Activated CD8-positive, alpha-beta memory T cell treated with anti-CD3 and anti-CD28 coated beads for 4 hours (primary cell): ENCODE results near the gene MAN1C1.
"Not testable (repeated sequence)": the region's sequence is repeated elsewhere in the genome, so short reads cannot be mapped to it uniquely, and the experiment has no call there.

Source experiments
- DNase-seq, 2 donors: peaks; one replicate each; pipeline ENCODE4 v3.0.0-alpha.2; 2020; ENCODE audit warnings: low read depth in 2 of 2

Gene MAN1C1

DNA sequence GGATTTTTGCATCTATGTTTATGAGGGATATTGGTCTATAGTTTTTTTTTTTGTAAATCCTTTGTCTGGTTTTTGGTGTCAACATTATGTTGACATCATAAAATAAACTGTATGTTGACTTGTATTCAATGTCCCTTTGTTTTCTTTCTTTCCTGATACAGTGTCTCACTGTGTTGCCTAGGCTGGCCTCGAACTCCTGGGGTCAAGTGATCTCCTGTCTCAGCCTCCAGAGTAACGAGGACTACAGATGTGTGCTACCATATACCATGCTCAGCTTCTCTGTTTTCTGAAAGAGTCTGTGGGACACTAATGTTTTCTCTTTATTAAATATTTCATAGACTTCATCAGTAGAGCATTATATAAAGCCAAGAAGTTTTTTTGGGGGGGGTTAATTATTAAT, 18.3 kb downstream of the MAN1C1 start:
- no peak for DNase-seq

DNA sequence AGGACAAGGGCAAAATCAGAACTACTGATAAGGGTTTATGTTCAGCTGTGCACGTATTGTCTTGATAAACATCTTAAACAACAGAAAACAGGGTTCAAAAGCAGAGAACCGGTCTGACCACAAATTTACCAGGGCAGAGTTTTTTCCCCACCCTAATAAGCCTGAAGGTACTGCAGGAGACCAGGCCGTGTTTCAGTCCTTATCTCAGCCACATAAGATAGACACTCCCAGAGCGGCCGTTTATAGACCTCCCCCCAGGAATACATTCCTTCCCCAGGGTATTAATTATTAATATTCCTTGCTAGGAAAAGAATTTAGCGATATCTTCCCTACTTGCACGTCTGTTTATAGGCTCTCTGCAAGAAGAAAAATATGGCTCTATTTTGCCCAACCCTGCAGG, 19.6 kb downstream of the MAN1C1 start:
- not testable (repeated sequence) for DNase-seq

DNA sequence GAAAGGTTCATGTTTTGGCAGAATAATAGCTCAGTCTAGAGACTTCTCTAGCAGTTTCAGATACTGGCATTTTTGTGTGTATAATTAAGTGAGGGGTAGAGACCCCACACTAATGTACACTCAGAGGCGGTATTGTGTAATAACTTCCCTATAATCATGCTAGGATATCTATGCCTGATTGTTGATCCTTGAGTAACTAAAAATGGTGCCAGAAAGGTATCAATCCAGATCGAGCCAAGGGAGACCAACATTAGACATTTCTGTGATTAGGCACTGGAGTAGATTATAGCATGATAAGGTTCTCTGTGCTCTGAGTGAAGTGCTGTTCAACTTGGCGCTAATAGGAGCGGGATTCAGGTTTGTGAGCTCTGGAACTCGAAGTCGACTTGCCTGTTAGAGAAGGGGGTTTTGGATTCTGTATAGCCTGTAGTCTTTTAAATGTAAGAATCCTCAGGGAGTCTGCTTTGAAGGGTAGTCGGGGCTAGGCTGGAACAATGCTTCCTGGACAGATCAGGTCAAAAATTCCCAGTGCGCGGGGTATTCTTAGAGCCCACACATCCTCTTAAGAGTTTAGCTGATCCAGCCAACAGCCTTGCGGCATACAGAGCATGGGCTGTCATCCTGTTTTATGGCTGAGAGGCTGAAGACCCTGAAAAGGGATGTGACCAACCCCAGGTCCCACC, 24.2 kb downstream of the MAN1C1 start:
- no peak for DNase-seq

DNA sequence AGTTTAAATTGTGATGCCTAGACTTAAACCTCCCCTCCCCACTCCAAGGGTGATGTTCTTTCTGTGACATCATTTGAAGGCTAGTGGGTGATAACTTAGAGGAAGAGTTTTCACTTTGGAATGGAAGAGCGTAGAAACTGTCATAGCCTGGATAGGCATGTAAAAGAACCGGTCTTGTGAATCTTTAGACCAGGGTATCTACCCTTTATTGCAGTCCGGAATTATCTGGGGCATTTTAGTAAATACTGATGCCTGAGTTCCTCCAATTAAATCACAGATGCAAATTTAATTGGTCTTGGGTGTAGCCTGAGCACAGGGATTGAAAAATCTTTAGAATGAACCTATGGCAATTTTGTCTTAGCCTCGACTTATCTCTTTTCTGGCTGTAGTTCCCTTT, 24.7 kb downstream of the MAN1C1 start:
- no peak for DNase-seq

DNA sequence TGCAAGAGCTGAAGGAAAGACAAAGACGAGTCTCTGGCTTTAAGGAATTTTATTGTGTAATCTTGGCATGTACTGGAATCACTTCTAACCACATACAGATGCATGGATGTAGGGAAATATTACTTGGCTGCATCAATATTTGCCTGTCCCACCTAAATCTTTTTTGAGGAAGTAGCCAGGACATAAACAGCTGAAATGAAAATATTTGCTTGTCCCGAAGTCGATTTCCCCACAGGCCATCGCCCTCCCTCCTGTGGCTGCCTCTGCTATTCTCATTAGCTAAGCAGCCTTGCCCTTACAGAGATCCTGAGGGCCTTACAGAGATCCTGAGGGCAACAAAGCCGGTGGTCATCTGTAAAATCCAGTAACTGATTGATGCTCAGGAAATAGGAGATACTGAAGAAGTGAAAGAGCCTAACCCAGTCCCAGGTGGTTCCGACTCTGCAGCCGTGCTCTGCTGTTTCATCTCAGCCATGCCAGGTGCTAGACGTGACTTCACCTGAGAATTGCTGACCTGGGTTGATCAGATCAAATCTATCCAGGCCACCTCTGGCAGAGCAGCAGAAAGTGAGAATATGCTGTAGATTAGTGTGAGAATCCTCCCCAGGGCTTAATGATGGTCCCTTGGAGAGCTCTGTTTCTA, 25.5 kb downstream of the MAN1C1 start:
- no peak for DNase-seq

DNA sequence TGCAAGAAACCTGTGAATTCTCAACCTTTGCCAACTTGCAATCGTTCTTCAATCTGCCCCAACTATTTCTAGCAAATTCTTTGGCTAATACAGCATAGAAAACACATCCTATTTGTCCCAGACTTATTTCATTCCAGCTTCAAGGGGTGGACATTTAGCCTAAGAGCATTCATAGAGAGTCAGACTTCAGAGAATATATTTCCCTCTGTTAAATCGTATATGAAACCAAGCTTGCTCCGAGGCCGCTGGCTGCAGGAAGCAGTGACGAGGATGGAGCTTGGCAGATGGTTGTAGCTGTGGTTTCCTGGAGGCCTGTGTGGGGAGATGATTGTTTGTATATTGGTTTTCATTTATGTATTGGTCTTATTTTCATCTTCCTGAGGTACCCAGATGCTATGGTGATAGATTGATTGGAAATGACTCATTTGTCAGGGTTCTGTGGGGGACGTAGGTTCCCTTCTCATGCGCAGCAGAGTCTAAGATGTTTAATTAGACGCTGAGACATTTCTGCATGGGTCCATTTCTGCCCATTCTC, 26.1 kb downstream of the MAN1C1 start:
- no peak for DNase-seq

DNA sequence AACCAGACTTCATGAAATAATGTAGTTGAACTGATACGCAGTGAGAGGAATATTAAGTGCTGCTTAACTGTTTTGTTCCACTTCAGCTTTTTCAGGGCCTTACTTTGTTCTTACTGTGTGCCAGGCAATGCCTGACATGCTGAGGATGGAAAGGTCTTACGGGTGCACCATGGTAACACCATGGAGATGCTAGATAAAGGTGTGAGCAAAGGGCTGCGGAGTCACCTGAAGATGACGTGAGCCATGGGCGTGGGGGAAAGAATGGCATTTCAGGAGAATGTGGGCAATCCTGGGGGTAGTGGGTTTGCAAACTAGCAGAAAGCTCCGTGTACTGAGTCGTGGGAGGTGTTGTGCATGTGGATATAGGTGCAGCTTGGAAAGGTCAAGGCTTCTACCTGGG, 27.3 kb downstream of the MAN1C1 start:
- no peak for DNase-seq

DNA sequence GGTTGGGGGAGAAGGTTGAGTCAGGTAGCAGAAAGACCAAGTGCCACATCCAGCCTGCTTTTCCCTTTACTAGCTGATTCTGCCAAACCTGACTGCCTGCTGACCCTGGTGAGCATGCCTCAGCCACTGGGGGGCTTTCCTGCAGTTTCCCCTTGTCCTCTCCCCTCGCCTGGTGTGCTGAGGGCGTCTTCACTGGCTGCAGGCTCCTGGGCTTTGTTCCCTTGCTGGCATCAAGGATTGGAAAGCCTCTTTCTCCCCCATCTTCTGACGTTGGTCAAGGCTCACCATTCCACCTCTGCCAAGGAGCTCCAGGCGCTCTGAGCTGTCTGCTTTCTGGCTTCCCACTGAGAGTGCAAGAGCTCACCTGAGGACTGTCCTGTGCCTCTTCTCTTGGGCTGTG, 28.4 kb downstream of the MAN1C1 start:
- DNase-seq, result no peak

DNA sequence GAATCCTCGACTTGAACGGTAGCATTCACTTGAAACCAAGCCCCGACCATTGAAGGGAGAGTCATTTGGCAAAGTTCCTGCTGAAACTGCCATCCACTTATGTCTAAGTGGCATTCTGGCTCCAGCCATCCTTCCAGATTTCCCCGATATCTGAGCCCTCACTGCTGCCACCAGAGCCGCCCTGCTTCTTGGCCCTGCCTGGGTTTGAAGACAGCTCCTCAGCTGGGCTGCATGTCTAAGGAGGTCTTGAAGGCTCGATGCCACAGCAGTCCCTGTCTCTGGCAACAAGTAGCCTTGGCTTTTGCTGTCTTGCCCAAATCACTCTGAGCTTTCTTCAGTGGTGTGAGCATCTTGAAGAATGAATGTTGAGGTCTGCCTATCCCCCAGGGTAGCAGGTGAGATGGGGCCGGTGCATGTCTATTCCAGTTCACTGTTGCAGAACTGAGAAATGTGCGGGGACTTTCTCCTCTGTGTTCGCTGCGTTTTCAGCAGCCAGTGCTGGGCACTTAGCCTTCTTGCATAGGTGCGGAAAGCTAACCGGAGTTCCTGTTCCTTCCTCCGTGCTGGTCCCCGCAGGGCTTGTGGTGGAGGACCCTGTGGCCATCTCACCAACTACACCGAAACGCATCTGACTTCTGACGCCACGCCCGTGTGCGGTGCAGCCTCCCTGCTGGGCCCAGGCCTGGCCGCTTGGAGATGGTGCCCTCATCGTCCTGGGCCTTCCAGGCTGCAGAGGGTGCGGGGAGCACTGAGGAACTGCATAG, 29.2 kb downstream of the MAN1C1 start:
- DNase-seq, result no peak

DNA sequence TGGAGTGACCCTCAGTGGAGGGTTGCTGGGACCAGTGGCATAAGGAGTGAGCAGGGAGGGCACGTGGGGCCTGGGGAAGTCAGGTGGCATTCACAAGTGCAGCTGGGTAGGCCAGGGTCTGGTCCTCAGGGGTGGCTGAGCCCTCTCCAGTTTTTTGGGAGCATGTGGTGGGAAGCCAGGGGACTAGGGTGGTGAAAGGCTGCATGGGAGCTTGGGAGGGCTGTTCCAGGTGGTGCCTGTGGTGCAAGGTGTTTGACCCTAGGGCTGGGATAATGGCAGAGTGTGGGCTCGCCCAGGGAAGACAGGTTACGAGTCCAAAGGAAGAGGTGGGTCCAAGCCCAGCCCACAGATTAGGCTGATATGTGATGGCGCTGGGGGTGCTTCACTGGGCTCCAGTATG, 30.5 kb downstream of the MAN1C1 start:
- no peak for DNase-seq

DNA sequence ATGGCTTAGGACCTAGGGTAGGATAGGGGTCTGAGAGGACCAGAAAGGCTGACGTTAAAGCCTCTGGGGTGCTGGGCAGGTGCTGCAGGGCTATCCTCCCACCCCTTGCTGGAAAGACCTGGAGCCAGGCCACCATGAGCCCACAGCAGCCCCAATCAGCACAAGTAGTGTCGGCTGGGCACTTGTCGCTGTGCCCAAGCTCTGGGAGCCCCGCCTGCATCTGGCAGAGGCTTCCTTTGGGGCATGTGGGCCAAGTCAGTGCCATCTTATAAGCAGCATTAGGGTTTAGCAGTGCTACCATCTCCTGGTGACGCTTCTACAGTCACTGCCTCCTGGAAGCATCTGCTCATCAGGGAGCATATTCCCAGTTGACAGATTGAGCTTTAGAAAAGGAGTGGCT, 31.3 kb downstream of the MAN1C1 start:
- no peak for DNase-seq

DNA sequence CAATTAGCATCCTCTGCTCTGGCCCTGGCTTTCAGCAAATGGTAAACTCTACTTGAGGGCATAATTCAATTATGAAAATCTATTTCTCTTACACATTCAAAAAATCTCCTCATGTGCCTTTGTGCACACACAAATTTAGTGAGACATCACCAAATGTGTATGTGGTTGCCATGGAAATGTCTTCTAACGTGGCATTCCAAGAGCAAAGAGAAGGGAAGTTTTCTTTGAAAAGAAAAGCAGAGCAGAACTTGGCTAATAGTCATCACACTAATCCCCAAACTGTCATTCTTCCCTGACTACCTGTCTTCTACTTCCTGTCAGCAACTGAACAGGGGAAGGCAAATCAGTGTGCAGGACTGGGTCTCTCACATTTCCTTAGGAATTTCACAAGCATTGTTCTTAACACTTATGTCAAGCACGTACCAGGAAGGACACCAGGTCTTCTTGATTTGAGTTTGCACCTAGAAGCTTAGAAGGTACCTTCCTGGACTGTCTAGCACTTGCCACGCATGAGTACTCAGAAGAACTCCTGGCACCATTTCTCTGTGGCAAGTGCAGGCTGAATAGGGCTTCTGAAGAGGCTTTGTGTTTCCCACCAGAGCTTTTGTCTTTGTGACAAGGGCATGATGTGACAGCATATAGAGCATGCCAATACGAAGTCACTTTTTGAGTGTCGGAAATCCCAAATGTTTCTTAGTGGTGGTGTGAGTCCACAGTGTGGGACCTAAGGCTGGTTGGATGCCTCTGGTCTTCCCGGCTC, 32.3 kb downstream of the MAN1C1 start:
- no peak for DNase-seq

DNA sequence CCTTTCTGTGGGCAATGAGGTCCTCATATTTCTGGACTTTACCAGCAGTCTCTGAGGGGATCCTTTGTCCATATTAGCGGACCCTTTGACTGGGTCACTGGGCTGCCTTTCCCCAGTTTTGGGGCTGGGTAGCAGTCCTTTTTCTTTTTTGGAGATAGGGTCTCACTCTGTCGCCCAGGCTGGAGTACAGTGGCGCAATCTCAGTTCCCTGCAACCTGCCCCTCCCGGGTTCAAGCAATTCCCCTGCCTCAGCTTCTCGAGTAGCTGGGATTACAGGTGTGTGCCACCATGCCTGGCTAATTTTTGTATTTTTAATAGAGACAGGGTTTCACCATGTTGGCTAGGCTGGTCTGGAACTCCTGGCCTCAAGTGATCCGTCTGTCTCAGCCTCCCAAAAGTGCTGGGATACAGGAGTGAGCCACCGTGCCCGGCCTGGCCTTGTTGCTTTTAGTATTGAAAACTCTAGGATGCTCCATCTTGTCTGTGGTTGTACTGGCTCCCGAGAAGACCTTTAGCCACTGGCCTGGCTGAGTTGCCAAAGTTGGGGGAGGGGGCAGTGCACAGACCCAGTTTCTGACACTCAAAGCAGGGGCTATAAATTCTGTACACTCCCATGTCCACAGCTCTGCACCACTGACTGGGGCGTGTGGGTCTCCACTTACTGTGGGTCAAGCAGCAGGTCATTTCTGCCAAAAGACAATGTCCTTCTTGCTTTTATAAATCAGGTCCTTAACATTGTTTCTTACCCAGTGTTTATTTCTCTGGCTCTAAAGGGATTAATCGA, 33.1 kb downstream of the MAN1C1 start:
- DNase-seq, result no peak

DNA sequence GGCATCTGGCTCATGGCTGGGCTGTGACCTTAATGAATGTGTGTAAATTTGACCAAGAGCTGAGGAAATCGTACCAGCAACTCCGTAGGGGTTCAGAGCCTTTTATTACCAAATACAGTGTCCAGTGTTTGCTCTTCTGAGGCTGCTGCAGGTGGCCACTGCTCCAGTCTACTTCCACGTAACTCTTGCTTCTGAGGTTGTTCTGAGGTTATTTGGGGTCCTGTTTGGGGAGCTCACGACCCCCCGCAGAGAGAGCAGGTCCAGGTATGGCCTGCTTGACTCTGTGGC, 33.6 kb downstream of the MAN1C1 start:
- no peak for DNase-seq

DNA sequence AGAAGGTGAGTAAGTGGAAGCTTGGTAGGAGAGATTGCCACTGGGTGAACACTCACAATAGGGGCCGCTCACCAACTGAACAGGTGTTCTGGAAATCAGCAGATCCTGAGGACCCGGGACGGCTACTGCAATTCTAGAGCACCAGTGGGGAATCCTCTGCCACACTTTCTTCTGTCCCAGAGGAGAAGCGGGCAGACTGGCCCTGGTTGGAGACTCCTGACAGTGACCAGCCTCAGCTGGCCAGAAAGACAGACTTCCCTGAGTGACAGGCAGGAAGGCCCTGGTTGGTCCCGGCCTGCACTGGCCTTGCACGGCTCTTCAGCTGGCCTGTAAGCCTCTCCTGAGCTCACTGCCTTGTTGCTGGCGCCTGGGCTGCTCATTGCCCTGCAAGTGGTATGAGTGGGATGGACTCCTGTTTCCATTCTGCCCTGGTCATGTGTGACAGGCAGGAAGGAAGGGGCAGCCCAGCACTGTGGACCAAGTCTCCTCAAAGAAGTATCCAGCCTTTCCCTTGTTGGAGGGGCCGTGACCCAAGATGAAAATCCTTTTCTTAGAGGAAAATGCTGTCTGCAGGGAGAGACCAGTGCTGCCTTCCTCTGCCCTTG, 34.5 kb downstream of the MAN1C1 start:
- DNase-seq, result no peak

DNA sequence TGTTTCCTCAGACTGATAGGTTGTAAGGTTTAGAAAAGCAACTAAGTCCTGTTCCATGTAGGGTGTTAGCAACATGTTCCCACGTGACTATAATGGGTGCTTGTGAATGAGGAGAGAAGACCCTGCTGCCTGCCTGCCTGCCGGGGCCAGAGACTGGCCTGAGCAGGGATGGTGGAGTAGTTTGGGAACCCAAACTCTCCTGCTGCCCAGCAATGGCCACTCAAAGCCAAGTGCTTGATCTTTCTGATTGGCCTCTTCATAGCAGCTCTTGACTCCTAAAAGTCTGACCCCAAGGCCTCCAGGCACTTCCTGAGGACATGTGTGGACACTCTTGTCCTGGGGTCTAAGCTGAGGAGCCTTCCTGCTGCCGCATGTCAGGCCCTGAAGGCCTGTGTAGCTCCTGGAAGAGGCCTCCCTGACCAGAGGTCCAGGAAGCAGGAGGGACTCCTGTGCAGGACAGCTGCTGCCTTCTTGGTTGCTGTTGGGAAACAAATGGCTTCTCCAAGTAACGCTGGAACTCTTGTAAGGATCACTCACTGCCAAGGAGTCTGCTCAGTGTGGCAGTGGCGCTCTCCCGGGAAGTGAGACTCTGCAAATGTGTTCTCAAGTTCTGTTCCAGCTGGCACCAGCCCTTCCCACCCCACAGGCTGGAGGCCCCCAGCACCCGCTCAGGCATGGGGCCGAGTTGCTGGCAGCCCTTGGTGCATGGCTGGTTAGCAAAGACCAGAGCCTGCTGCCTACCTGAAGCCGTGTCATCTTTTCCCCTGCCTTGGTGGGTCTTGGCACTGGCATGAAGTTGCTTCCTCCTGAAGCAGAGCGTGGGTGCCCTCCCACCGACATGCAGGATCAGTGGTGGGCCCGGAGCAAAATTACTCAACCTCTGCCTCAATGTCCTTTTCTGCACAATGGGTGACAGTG, 35.5 kb downstream of the MAN1C1 start:
- no peak for DNase-seq

DNA sequence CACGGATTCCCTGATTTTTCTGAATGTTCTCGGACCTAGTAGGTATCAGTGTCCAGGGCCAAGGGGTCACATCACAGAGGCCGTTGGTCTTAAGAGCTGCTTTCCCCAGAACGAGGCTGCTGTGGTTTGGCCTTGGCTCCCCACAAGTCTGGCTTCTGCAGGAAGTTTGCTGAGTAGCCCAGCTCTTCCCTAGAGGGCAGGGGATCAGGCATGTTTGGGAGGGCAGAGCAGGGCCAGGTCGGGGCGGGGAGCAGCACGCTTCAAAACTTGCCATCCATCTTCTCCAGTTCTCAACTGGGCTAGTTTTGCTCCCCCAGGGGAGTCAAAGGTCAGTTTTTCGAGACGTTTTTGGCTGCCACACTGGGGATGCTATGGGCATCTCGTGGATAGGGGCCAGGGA, 37.0 kb downstream of the MAN1C1 start:
- DNase-seq, result no peak

DNA sequence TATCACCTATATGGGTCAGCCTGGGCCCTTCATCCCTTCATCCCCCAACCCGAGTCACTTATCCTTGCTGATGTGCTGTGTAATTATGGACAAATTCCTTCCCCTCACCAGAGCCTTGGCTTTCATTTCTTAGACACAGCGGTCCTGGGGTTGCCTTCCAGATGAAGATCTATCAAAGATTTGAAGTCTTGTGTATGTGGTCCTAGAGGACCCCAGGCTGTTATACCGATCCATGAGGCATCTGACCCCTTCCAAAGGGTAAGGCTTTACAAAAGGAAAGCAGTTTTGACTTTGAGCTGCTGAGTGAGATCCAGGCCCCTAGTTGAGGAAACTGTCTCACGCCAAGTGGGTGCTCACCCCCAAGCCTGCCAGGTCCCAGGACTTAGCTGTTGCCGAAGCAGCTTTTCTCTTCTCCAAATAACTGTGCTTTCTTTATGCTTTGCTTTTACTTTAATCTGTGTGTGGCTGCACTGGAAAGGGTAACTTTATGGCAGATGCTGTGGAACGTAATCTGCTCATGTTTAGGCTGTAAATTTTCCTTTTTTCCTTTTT, 37.6 kb downstream of the MAN1C1 start:
- DNase-seq, result no peak

DNA sequence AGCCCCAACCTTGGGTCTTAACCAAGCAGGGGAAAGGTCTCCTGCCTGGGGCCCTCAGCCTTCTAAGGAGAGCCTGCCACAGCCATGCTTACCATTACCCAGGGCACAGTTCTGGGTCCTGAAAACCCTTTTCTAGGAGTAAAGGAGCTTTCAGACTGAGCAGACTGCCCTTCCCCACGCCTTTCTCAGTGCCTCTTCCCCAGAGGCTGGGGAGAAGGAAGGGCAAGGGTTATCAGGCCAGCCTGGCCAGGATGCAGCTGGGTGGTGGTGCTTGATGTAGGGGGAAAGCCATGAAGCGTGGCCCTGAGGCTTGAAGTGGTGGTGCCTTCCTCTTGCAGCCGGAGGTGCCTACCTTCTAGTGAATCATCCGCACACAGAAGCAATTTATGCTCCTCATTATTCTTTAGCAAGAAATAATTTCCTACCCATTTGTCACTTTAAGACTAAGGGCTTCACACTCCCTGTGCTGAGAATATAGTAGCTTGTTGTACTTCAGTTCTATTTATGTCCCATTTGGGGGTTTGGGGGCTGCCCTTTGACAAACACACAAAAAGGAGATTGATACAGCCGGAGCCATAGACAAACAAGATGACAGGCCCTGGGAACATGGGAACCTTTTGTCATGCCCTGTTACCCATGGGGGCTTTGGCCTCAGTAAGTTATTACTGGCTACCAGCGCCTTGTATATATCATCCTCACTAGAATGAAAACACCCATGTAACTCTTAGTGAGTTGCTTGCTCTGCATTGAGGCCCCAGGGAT, 40.7 kb downstream of the MAN1C1 start:
- DNase-seq, result no peak
